ENCODE results near the gene ZNF487. TPM values are rescaled to one million over a fixed set of nuclear protein-coding genes. Genes with fewer than 3 reads are reported as not detected.
A peak's percentile ranks its signal among the peaks of the same experiment; 100 is the strongest.
"Not testable (repeated sequence)": the region's sequence is repeated elsewhere in the genome, so short reads cannot be mapped to it uniquely, and the experiment has no call there.

ZNF487 gene
- 9.7 TPM for total RNA-seq

GRCh38 chr10:43436291-43437140 is at the start of gene ZNF487:
TSS of gene ZNF487 (plus strand) at chr10:43437111. CDS start at chr10:43475814, 38,703 bp downstream.
- peak; percentile 88 for DNase-seq

DNA sequence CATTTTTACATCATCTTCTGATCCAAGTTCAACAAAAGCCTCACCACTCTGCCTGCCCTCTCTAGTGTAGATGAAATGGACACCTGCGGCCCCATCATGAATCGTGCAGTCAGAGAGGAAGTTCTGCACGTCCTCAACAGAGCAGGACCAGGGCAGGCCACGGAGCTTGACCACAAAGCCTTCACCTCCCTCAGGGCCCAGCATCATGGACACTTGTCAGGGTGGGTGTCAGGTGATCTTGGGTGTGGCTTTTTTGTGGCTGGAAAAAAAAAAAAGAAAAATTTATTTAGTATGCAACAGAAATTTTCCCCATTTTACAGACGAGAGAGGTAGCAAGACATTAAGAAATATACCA is 49.3 kb upstream of the ZNF487 start:
- DNase-seq: no peak

GRCh38 chr10:43389867-43390266 is 47.0 kb upstream of the ZNF487 start:
- DNase-seq: no peak

DNA sequence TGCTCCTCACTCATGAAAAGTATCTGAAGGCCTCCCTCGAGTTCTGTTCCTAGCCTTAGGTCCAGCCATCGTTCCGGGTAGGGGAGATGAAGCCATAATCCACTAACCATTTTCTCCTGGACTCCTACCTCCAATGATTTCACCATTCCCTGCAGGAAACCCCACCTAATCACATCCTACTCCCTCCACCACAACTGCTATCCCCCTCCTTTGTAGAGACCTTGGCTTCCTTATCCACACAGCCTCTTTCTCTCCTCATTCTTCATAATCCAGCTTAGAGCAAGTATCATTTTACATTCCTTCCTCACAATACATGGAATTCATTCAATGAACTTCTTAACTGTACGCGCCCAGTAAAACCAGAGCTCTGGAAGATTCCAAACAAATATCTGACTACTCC is 46.6 kb upstream of the ZNF487 start:
- no peak for DNase-seq

DNA sequence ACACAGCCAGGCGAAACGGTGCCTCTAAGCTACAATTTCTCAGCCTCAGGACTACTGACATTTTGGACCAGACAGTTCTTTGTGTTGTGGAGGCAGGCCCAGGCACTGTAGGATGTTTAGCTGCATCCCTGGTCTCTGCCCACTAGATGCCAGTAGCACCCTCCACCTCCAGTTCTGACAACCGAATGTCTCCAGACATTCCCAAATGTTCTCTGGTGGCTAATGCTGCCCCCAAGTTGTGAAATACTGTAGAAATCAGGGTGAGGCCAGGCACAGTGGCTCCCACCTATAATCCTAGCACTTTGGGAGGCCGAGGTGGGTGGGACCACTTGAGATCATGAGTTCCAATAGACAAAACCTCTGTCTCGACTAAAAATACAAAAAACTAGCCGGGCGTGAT is 46.2 kb upstream of the ZNF487 start:
- DNase-seq: peak; percentile 29

DNA sequence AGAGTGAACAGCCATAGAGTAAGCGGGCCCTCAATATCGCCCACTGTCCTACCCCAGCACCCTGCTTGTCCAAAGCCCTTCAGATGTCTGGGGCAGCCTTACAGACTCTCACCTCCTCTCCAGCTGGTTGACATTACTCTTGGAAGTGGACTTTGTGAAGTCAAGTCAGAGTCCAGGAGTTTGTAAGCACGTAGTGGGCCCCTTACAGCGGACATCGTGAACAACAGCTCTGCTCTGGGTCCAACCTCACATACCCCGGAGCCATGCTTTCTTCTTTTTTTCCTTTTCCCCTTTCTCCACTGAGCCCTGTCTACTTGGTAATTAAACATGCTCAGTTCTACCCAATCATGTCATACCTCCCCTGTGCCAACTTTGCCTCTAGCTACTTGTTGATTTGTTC is 45.4 kb upstream of the ZNF487 start:
- no peak for DNase-seq

- no peak for DNase-seq
These were observed 44.2 kb upstream of the ZNF487 start for GRCh38 chr10:43392748-43393147.

GRCh38 chr10:43393186-43393585 is 43.7 kb upstream of the ZNF487 start:
- DNase-seq: not testable (repeated sequence)

DNA sequence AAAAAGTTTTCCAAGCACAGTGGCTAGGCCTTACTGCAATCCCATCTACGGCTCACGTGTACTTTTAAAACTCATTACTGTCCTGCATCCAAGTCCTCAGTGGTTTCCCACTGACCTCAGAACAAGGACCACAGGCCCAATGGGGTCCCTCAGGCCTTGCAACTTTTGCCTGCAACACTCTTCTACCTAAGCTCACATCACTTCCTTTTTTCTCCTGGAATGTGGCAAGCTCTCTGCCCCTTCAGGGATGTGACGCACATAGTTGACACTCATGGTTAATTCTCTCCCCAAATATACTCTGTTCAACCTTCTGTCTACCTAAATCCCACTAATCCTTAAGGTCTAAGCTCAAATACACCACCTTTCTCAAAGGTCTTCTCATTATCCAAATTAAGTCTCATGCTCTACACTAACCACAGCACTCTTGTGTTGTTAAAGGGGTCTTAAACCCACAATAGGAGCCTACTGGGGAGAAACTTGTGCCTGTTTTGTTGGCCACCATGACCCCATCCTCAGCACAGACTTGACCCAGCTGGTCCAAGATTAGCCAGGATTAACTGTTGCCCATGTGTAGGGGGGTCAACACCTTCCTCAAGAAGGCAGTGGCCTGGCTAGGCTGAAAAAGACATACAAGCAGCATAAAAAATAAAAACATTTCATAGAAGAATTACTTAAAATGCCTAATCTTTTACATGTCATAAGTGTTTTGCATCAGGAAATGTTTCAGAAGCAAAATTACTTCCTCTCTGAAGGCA is 43.1 kb upstream of the ZNF487 start:
- DNase-seq: no peak

GRCh38 chr10:43394868-43395267 is 42.0 kb upstream of the ZNF487 start:
- no peak for DNase-seq

DNA sequence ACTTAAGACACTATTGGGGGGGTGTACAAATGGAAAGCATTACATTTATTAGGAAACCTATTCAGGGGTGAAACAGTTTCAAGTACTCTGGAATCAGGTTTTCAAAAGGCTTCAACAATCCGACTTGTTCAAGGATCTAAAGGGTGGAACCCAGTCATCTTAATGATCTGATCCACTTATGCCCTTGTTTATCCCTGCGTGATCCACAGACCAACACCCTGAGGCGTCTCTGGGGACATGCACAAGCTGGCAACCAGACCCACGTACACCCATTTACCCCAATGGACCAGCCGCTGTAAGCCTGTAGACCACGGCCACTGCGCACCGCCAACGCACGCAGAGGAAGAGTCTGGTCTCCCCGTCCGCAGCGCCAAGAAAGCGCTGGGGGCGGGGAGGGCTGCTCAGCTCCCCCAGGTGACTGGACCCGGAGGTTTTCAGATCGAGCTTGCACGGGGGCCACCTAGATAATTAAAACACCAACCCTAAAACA is 41.3 kb upstream of the ZNF487 start:
- no peak for DNase-seq

GRCh38 chr10:43396061-43396927 is 40.6 kb upstream of the ZNF487 start:
- peak; percentile 72 for DNase-seq

DNA sequence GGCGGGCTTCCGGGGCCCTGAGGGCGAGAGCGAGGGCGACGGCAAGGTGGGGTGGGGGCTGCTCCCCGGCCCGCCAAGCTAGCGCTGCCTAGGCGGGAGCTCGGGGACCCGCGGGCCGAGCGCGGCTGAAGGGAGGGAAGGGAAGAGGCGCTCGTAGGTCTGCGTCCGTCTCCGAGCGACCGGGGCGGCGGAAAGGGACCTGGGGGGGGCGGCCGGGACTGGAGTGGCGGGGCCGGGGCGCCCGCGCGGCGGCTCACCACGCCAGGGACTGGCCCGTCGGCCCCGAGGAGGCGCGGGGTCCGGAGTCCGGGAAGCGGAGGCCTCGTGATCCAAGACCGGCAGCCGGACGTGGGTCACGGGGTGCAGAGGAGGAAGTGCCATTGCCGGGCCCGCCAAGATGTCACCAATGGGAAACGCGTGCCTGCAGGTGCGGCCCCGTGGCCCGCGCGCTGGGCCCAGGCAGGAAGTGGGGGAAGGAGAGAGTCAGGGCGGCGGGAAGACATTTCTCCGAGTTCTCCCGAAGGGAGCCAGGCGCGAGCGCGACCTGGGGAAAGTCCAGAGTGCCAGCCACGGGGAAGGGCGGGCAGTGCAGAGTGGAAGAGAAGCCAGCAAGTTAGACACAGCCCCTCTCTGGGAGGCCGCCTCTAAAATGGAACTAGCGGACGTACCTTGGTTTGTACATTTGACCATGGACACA is 39.8 kb upstream of the ZNF487 start:
- peak; percentile 79 for DNase-seq

DNA sequence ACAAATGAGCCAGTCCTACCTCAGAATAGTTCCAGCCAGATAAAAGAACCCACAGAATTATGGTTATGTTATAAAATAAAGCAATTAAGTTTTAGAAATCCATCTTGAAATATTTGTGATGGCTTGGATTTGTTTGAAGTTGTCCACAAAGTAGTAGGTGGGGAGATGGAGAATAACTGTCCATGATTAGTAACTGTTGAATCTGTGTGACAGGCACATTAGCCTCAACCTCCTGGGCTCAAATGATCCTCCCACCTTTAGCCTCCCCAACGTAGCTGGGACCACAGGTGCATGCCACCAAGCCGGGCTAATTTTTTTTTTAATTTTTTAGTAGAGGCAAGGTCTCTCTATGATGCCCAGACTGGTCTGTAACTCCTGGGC is 38.0 kb upstream of the ZNF487 start:
- DNase-seq: no peak

GRCh38 chr10:43399320-43400310 is 37.3 kb upstream of the ZNF487 start:
- DNase-seq: no peak

DNA sequence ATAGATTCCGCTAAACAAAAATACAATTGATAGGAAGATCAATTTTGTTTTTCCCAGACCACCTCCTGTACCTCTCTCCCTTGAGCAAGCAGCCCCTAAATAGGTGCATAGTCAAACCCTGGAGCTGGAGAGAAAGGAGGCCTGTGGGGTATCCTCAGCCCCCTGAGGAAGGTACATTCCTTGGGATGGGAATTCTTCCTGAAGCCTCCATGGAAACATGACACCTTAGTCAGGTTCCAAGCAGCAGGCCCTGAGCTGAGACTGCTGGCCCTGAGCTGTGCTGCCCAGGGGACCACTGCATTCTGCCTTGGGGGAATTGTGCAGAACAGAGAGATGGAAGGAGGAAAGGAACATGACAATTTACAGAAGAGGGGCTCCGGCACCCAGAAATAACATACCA is 35.3 kb upstream of the ZNF487 start:
- no peak for DNase-seq

GRCh38 chr10:43402176-43402575 is 34.7 kb upstream of the ZNF487 start:
- no peak for DNase-seq

DNA sequence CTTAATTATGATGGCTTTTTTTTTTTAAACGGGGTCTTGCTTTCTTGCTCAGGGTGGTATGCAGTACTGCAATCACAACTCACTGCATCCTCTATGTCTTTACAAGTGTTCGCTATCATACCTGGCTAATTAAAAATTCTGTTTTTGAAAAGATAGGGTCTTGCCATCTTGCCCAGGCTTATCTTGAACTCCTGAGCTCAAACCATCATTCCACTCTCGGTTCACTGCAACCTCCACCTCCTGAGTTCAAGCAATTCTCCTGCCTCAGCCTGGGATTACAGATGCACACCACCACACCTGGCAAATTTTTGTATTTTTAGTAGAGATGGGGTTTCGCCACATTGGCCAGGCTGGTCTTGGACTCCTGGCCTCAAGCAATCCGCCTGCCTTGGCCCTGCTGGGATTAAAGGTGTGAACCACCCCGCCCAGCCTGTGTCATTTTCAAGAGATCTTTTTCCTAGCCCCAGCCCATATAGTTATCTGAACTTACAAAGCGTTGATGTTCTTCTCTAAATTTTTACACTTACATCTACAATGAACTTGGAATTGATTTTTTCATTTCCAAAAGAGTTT is 33.9 kb upstream of the ZNF487 start:
- no peak for DNase-seq

- no peak for DNase-seq
These were observed 32.8 kb upstream of the ZNF487 start for GRCh38 chr10:43403911-43404703.

- DNase-seq: no peak
These were observed 32.2 kb upstream of the ZNF487 start for GRCh38 chr10:43404704-43405084.
